SU-DHL-6 (cell line): Measurements from ENCODE around the gene TMEM182.

ENCODE experiments used
- H2AFZ ChIP-seq: fragments of 200-600 bp; sonication (generic); 2 replicates; pipeline ENCODE4 v1.6.1; 2014; ENCODE audit warnings: low read depth, mild to moderate bottlenecking, moderate library complexity, mixed read lengths, antibody characterized with exemption, low read length; ENCODE audit not compliant: severe bottlenecking
- H3F3A ChIP-seq: fragments of 200-600 bp; shearing (Covaris generic); 2 replicates; pipeline ENCODE4 v1.6.0; 2016; ENCODE audit warnings: antibody characterized with exemption, mild to moderate bottlenecking; ENCODE audit not compliant: insufficient read depth
- H3K27ac ChIP-seq: fragments of 200-600 bp; sonication (generic); 2 replicates; pipeline ENCODE4 v1.5.1; 2016; ENCODE audit warnings: low read depth, mild to moderate bottlenecking, low read length, moderate library complexity, mixed read lengths
- H3K27me3 ChIP-seq: fragments of 200-600 bp; sonication (generic), shearing (Covaris generic); 2 replicates; pipeline ENCODE4 v1.6.0; 2014; ENCODE audit warnings: mild to moderate bottlenecking, low read length
- H3K36me3 ChIP-seq: fragments of 200-600 bp; sonication (generic); 2 replicates; pipeline ENCODE4 v1.6.1; 2014; ENCODE audit warnings: mild to moderate bottlenecking, low read length, mixed read lengths
- H3K4me2 ChIP-seq: fragments of 300-600, 200-600 bp; shearing (Covaris generic), sonication (generic); 2 replicates; pipeline ENCODE4 v1.6.0; 2014; ENCODE audit warnings: low read length, low read depth, mild to moderate bottlenecking; ENCODE audit not compliant: poor library complexity, severe bottlenecking
- H3K4me3 ChIP-seq: fragments of 200-600 bp; sonication (generic); 2 replicates; pipeline ENCODE4 v1.5.1; 2014; ENCODE audit warnings: antibody characterized with exemption, low read length, mild to moderate bottlenecking, mixed read lengths; ENCODE audit not compliant: insufficient read depth, poor library complexity, severe bottlenecking
- H3K79me2 ChIP-seq: fragments of 200-600 bp; sonication (generic); 2 replicates; pipeline ENCODE4 v1.6.1; 2014; ENCODE audit warnings: mild to moderate bottlenecking, low read length, moderate library complexity; ENCODE audit not compliant: insufficient read depth
- H3K9ac ChIP-seq: fragments of 200-600 bp; sonication (generic); 2 replicates; pipeline ENCODE4 v1.7.0; 2014; ENCODE audit warnings: mild to moderate bottlenecking, low read length
- H3K9me2 ChIP-seq: fragments of 200-600 bp; sonication (generic); replicated peaks from 2 replicates; pipeline ENCODE4 v1.6.1; 2014; ENCODE audit warnings: low read length; ENCODE audit not compliant: insufficient read depth
- H3K9me3 ChIP-seq: fragments of 200-600 bp; sonication (generic); 2 replicates; pipeline ENCODE4 v1.6.1; 2014; ENCODE audit warnings: low read length, mixed read lengths; ENCODE audit not compliant: insufficient read depth
- H4K20me1 ChIP-seq: fragments of 200-600 bp; sonication (generic); 2 replicates; pipeline ENCODE4 v1.6.1; 2014; ENCODE audit warnings: low read depth, mild to moderate bottlenecking, antibody characterized with exemption, low read length, moderate library complexity, mixed read lengths
- CTCF ChIP-seq: fragments of 200-600 bp; sonication (generic); IDR thresholded peaks from one replicate; pipeline ENCODE4 v1.5.1; 2017; ENCODE audit warnings: antibody characterized with exemption, mild to moderate bottlenecking, low read length, moderate library complexity; ENCODE audit not compliant: insufficient read depth, poor library complexity, severe bottlenecking
- EZH2phosphoT487 ChIP-seq: fragments of 200-600 bp; sonication (generic), shearing (Covaris generic); conservative IDR thresholded peaks from 2 replicates; pipeline ENCODE4 v1.6.1; 2018; ENCODE audit warnings: mild to moderate bottlenecking, antibody characterized with exemption, low read length, moderate library complexity, mixed read lengths

TMEM182 gene

DNA sequence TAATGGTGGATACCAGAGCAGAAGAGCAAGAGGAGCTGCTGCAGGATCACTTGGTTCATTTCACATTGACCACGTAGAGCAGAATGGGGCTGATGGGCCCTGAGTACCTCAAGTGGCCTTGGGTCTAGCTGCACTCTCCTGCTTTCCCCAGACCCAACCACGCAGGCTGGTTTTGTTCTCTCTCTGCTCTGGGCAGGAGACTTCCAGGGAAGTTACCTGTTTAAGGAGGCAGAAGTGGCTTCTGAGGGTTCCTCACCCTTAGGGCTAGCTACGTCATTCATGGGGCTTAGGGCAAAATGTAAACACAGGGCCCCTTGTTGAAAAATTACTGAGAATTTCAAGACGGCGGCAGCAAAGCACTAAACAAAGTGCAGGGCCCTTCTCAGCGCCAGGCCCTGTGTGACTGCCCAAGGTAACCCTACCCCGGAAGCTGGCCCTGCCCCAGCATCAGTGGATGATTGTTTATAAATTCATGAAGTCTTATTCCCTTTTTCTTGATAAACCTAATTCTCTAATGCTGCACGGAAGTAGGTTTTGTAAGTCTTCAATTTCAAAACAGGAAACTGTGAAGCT is 75.9 kb downstream of the TMEM182 start:
- Histone ChIP-seq H3K9ac (no peak overlapping the region), H4K20me1 (no peaks in the 10 kb centered on the region), H3K4me3 (no peak overlapping the region), H3K27me3 (no peaks in the 10 kb centered on the region), H2AFZ (no peak overlapping the region), H3K9me2 (no peaks in the 10 kb centered on the region), H3K9me3 (no peaks in the 10 kb centered on the region), H3K79me2 (no peaks in the 10 kb centered on the region), H3K27ac (no peak overlapping the region), H3K4me2 (no peak overlapping the region), H3K36me3 (no peaks in the 10 kb centered on the region), H3F3A (no peaks in the 10 kb centered on the region)
- TF ChIP-seq CTCF, result no peak
- TF ChIP-seq EZH2phosphoT487, result no peak

GRCh38 chr2:102839668-102840388 is 78.0 kb downstream of the TMEM182 start:
- H3K9me3 ChIP-seq, result no peaks in the 10 kb centered on the region
- H3K27me3 ChIP-seq, result no peaks in the 10 kb centered on the region

DNA sequence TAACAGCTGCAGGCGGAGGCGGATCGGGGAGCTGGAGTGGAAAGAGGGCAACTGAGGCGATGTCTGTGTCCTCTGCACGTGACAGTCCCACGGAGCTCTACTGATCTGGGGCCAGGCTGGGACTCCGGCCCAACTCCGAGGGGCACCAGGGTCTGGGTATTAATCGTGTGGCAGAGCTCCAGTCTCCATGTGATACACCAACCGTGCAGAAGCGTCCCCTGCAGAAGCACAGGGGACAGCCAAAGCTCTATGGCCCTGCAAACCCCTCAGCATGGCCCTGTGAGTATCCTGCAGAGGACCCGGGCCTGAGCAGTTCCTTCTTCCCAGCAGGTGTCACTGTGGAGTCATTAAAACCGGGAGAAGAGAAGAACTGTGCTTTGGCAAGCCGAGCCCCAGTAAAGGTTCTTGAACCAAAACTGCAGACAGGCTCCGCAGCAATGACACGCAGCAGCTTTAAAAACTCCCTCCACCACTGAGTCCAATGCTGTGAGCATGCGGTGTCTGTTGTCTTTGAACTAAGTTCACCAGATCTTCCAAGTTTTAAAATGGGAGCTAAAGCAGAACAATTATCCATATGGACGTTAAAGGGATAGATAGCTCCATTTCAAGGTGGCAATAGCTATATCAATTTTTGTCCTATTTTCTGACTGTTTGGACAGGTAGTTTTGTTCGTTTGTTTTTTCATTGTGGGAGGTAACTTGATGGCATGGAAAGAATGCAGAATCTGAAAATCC is 79.4 kb downstream of the TMEM182 start:
- no peak overlapping the region for H3K4me2 ChIP-seq
- H3K9me3 ChIP-seq, result no peaks in the 10 kb centered on the region
- H3K27ac ChIP-seq, result no peak overlapping the region
- H2AFZ ChIP-seq, result no peak overlapping the region
- no peaks in the 10 kb centered on the region for H3F3A ChIP-seq
- no peak overlapping the region for H3K4me3 ChIP-seq
- H3K9me2 ChIP-seq, result no peaks in the 10 kb centered on the region
- no peaks in the 10 kb centered on the region for H3K79me2 ChIP-seq
- no peaks in the 10 kb centered on the region for H3K36me3 ChIP-seq
- no peak overlapping the region for H3K9ac ChIP-seq
- peak; percentile 37 for TF ChIP-seq CTCF
- TF ChIP-seq EZH2phosphoT487, result no peak
- no peaks in the 10 kb centered on the region for H4K20me1 ChIP-seq
- no peaks in the 10 kb centered on the region for H3K27me3 ChIP-seq

More at GRCh38 chr2:102839668-102840388, 78.0 kb downstream of the TMEM182 start:
- H3K79me2 ChIP-seq, result no peaks in the 10 kb centered on the region
- no peaks in the 10 kb centered on the region for H3K9me2 ChIP-seq
- no peak overlapping the region for H3K4me3 ChIP-seq
- no peaks in the 10 kb centered on the region for H3K36me3 ChIP-seq
- H2AFZ ChIP-seq, result no peak overlapping the region
- H3K27ac ChIP-seq, result no peak overlapping the region
- H3K9ac ChIP-seq, result no peak overlapping the region
- H3K4me2 ChIP-seq, result no peak overlapping the region
- H4K20me1 ChIP-seq, result no peaks in the 10 kb centered on the region
- TF ChIP-seq EZH2phosphoT487 (no peak), CTCF (peak; percentile 82)
- H3F3A ChIP-seq, result no peaks in the 10 kb centered on the region
